Stimulated activated CD8-positive, alpha-beta memory T cell treated with anti-CD3 and anti-CD28 coated beads, Interleukin-7, amount 100 ng/mL, for 24 hours (primary cell): ENCODE data around the gene MTAP.

Experiments used
- DNase-seq: peaks from one replicate; pipeline ENCODE4 v3.0.0-alpha.2; 2020; ENCODE audit warnings: low read depth

MTAP gene

DNA sequence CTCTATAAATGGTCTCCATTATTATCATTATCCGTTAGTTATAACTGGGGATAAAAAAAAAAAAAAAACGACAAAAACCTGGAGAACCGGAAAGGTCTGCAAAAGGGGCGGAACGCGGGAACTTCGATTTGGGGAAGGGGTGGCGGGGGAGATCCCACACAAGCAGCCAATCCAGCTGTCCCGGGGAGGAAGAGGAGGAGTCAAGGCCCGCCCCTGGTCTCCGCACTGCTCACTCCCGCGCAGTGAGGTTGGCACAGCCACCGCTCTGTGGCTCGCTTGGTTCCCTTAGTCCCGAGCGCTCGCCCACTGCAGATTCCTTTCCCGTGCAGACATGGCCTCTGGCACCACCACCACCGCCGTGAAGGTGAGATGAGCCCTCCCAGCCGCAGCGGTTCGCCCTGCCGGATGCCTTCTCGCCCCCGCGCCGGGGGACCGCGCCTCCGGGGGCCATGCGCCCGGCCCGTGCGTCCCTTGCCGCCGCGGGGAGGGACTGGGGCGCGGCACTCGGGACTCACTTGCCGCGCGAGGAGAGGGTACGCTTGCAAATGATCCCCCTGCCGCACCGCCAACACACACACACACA, at the start of gene MTAP:
Gene MTAP (plus strand): TSS at position 219 of the 583 bp plus-strand sequence. CDS start 113 bp downstream, at position 332.
- peak; percentile 54 for DNase-seq

DNA sequence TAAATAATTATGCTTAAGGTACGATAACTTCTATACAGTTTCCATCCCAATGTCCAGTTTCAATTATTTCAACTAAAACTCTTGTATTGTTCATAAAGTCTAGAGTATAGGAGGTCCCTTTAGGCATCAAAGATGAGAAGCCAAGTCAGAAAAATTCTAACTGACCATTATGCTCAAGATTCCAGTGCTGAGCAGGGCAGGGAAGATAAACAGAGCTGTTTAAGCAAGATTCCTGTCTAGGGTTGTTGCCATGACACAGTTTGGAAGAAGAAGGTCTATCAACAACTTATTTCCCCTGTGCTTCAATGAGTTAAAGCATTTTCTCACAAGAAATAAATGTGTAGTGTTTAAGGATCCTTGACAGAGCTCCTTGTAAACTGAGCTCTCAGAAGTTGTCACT, 48.9 kb upstream of the MTAP start:
- DNase-seq, result no peak

GRCh38 chr9:21754741-21755140, 47.7 kb upstream of the MTAP start:
- no peak for DNase-seq

GRCh38 chr9:21758540-21758939, 43.9 kb upstream of the MTAP start:
- DNase-seq, result no peak

GRCh38 chr9:21761309-21761901, 41.0 kb upstream of the MTAP start:
- no peak for DNase-seq

GRCh38 chr9:21762064-21762463, 40.4 kb upstream of the MTAP start:
- no peak for DNase-seq

GRCh38 chr9:21764846-21765245, 37.6 kb upstream of the MTAP start:
- no peak for DNase-seq

DNA sequence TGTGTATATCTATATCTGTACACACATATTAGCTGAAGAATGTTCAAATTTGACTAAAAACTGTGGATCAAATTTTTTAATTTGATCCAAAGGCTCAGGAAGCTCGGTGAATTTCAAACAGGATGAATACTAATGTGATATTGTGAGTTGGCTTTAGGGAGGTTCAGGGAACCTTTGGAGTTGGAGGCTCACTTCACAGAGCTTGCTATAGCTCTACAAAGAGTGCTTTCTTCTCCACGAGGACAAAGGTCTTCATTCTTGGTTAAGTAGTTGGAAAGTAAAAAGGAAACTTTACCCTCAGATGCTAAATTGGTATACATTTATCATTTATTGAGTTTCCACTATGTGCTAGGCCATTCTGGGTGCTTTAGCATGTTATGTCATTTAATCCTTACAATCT, 36.3 kb upstream of the MTAP start:
- DNase-seq, result no peak

DNA sequence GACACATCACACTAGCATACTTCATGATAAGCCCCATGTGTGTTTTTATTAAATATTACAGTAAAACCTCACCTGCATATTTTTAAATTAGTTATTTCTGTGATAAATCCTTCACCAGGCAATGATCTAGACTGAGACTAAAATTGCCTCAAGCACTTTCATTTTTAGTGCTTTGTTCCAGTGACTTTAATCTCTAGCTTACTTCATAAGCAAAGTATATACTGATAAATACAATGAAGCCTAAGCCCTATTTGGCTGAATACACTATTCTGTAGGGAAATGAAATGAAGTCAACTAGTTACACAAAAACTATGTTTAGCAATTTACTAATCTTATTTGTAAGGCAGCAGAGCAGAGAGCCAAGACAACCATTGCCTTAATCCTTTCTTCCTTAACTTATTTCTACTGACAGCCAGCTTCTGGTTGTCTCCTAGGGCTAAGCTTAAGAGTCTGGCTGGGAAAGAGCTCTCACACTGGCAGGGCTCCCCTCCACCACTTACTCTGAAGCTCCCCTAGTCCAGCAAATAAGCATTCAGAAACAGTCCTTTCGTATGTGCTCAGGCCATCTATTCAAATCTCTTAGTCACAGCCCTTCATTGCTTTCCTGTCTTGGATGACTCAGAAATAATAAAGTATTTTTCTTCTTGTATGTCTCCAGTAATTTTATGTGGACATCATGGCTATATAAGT, 31.4 kb upstream of the MTAP start:
- DNase-seq, result no peak

GRCh38 chr9:21777701-21778100, 24.7 kb upstream of the MTAP start:
- DNase-seq, result no peak

DNA sequence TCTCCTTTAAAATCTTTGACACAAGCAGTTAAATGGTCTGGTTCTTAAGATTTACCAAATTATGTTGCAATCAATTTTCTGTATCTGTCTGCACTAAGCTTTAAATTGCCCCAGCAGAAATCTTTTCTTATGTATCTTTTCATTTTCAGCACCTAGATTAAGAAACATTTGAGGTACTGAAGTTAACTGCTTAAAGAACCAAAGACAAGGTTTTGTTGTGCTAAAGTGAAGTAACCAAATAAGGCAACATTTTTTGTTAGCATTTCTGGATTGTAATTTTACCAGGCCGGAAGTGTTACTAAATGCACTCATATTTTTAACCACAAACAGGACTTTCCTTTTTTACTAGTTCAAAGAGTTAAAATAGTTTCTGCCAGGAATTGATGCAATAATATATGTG, 24.1 kb upstream of the MTAP start:
- DNase-seq, result no peak

DNA sequence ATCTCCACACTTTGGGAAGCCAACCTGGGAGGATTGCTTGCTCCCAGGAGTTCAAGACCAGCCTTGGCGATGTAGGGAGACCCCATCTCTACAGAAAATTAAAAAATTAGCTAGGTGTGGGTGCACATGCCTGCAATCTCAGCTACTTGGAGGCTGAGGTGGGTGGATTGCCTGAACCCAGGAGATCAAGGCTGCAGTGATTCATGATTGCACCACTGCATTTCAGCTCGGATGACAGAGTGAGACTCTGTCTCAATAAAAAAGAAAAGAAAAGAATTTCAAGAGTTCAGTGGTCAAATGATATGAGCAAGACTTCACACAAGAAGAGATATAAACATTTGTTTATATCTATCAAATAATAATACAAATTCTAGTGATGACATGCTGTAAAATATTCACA, 23.0 kb upstream of the MTAP start:
- DNase-seq, result no peak

GRCh38 chr9:21781656-21782055, 20.8 kb upstream of the MTAP start:
- no peak for DNase-seq

DNA sequence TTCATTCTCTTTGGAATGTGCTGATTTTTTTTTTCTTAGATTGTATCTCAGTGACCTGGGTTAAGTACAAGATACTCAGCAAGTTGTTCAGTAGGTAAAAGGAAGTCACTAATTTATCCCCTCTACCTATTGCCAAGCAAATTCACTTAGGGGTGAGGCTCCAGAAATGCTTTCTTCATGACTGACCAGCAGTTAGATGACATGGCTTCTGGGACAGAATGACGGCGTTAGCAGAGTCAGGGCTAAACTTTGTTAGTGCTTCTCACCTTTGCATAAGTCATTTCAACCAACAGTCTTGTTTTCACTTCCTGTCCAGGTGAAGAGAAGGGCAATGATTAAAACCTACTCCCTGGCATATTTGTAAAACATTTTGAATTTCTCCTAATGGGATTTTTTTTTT, 20.2 kb upstream of the MTAP start:
- no peak for DNase-seq

GRCh38 chr9:21788752-21789151, 13.7 kb upstream of the MTAP start:
- no peak for DNase-seq

DNA sequence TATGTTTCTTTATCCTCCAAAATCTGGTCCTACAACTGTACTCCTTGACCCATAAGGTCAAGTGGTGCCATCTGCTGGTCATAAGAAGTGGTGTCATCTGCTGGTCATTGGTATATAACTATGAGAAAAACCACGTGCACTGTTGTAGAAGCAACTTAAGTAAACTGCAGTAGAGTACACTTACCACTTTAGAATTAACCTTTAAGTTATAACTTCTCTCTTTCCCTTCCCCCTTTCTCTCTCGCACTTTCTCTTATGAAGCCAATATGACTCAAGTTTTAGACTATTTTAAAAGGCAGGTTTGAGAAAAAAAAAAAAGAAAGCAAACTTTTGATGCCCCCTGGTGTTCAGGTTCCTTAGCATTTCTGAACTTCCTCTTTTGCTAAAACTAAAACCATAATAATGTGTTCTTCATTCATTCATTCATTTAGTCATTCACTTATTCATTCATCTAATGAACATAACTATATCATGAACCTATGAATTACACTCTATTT, 12.8 kb upstream of the MTAP start:
- no peak for DNase-seq

DNA sequence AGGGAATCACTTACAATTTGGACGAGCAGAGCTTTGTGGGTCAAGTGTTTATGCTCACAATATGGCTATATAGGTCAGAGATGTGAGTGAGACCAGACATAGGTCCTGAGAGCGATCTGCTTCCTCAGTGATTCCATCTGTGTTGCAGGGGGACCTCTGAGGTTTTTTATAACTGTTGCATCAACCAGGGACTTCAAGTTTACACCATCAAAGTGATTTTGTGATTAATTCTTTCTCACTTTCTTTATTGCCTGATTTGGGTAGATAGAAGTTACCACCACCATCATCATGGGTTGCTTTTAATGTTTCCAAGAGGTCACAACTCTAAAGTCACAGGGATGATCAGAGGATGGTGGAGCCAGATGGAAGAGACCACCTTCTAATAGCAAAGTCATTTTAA, 7.0 kb upstream of the MTAP start:
- no peak for DNase-seq

- DNase-seq, result no peak
These were observed 5.7 kb upstream of the MTAP start for GRCh38 chr9:21796768-21797167.

DNA sequence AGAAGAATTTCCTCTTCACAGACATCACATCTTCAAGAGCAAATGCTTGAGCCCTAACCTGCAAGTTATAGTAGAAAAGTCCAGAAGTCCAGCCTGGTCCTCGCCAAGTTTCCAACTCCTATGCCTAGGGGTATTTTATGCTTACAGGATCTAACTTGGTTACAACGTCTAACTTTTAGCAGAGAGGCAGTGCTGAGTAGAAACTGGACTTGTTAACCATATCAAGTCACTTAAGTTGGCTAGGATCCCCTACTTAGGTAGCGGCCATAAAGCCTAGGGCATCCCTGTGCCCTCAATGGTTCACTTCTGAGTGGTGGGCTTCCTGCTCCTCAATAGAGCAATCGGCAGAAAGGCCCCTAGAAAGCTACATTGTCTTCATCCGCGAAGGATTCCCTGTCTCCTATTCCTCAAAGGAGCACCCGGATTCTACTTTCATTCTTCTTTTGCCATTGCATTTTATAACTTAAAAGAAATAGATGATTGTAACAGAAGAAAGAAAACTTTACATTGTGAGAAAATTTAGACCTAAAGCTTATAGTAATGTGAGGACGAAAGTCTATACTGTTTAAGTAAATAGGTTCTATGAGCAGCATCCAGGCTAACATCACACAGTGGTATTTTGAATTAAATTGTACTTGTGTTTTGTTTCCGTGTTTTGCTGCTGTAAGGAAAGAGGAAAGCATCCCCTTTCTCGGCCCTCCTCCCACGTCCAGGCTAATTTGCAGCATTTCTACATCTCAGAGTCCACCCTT, 1.3 kb upstream of the MTAP start:
- no peak for DNase-seq

- DNase-seq, result no peak
These were observed 586 bp upstream of the MTAP start for GRCh38 chr9:21801683-21802417.

DNA sequence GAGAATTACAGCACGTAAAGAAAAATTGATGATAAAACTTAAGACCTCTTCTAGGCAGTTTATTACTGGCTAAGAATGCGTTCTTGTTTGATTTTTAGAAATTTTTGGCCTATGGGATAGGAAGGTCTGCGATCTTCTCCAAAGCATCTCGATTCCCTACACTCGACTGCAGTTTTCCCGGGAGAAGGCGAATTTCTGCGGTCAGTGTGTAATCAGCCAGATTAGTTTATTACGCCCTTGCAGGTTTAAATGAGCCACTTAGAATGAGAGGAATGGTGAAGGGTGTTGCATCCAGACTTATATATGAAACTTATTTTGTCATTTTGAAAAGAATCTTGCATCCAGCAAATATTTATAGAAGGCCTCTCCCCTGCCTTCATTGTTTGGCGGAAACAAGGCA, 1.2 kb downstream of the MTAP start:
- no peak for DNase-seq

GRCh38 chr9:21804331-21804730, 1.9 kb downstream of the MTAP start:
- no peak for DNase-seq
